Activated B cell treated with CpG ODN at 0.5 μM for 24 hours (primary cell): ENCODE measurements around the gene KLF11. TPM values are rescaled to one million over a fixed set of nuclear protein-coding genes. Genes with fewer than 3 reads are reported as not detected.

Experiments used
- ATAC-seq: fragments of 200-7000 bp; cut with Tn5 transposase; one replicate; pipeline ENCODE4 v1.10.0; 2021; ENCODE audit warnings: low read depth, mild to moderate bottlenecking, moderate library complexity
- CTCF ChIA-PET: fragments of 350-600 bp; sonication (Branson Sonifier 250); formaldehyde crosslinking; loops from one replicate; lab custom pipeline; 2021; ENCODE audit warnings: antibody characterized with exemption; lab: Charles Lee
- POLR2A ChIA-PET: fragments of 350-600 bp; sonication (Branson Sonifier 250); formaldehyde crosslinking; loops from one replicate; lab custom pipeline; 2021; ENCODE audit warnings: antibody characterized with exemption; lab: Charles Lee
- DNase-seq: peaks from one replicate; pipeline ENCODE4 v3.0.0; 2022
- H3K27ac Mint-ChIP-seq: one replicate; pipeline ENCODE4 v1.8.0; 2020; ENCODE audit warnings: mixed read lengths
- H3K27me3 Mint-ChIP-seq: one replicate; pipeline ENCODE4 v1.8.0; 2021; ENCODE audit warnings: mixed read lengths
- H3K36me3 Mint-ChIP-seq: one replicate; pipeline ENCODE4 v1.8.0; 2021; ENCODE audit warnings: low read depth, mixed read lengths
- H3K4me1 Mint-ChIP-seq: one replicate; pipeline ENCODE4 v1.8.0; 2021; ENCODE audit warnings: mixed read lengths
- H3K4me3 Mint-ChIP-seq: one replicate; pipeline ENCODE4 v1.8.0; 2020; ENCODE audit warnings: mild to moderate bottlenecking, mixed read lengths
- H3K9me3 Mint-ChIP-seq: one replicate; pipeline ENCODE4 v1.8.0; 2020; ENCODE audit warnings: mixed read lengths
- intact Hi-C: fragments of 100-400 bp; cut with micrococcal nuclease; formaldehyde crosslinking; loops from one replicate; pipeline ENCODE4 v1.15.1; 2024
- total RNA-seq: library from RNA; stranded (reverse); gene quantifications from 2 replicates; pipeline ENCODE4 v1.2.3, GENCODE V29; 2022
- TF ChIP-seq, protein P1 (sequence below): fragments of 200-600 bp; IDR thresholded peaks from one replicate; pipeline ENCODE4 v1.8.0; 2022; ENCODE audit warnings: antibody characterized with exemption, mild to moderate bottlenecking

Gene KLF11
- total RNA-seq, 1 donor from 2014 or later: 10.2 TPM

DNA sequence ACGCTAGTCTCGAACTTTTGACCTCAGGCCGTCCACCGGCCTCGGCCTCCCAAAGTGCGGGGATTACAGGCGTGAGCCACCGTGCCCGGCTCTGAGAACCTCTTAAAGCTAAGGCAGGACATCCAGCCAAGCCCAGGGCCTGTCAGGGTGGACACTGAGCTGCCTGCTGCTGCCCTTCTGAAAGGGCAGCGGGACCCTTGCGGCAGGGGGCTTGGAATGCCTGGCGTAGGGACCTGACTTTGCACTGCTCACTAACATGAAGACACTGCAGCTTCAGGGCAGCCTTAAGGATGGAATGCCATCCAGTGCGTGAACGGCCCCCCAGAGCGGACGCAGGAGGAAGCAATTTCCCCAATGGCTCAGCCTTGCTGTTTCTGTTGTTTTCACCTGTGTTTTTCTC, 27.8 kb downstream of the KLF11 start:
- H3K9me3 Mint-ChIP-seq: peaks cover 4% of the 10 kb centered on the region
- intact Hi-C loops: loop anchor here (10.0 kb wide), 1 partner anchor 174 kb away; no protein-coding TSS in a partner anchor
- DNase-seq (no peak), ATAC-seq (no peak)
- H3K4me1 Mint-ChIP-seq: peaks cover 4% of the 10 kb centered on the region
- no peak overlapping the region for H3K4me3 Mint-ChIP-seq
- CTCF ChIA-PET: interaction anchor here (0.6 to 6.6 kb wide), 8 partner anchors 13 to 597 kb away, joined by 3 to 104 read pairs (median 8); no protein-coding TSS in a partner anchor
- no peaks in the 10 kb centered on the region for H3K36me3 Mint-ChIP-seq
- POLR2A ChIA-PET: interaction anchor here (0.6 kb wide), 1 partner anchor 148 kb away, joined by 5 read pairs; no protein-coding TSS in a partner anchor
- H3K27ac Mint-ChIP-seq: no peak overlapping the region
- TF ChIP-seq, protein P1, sequence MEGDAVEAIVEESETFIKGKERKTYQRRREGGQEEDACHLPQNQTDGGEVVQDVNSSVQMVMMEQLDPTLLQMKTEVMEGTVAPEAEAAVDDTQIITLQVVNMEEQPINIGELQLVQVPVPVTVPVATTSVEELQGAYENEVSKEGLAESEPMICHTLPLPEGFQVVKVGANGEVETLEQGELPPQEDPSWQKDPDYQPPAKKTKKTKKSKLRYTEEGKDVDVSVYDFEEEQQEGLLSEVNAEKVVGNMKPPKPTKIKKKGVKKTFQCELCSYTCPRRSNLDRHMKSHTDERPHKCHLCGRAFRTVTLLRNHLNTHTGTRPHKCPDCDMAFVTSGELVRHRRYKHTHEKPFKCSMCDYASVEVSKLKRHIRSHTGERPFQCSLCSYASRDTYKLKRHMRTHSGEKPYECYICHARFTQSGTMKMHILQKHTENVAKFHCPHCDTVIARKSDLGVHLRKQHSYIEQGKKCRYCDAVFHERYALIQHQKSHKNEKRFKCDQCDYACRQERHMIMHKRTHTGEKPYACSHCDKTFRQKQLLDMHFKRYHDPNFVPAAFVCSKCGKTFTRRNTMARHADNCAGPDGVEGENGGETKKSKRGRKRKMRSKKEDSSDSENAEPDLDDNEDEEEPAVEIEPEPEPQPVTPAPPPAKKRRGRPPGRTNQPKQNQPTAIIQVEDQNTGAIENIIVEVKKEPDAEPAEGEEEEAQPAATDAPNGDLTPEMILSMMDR: no peak
- H3K27me3 Mint-ChIP-seq: peaks cover 26% of the 10 kb centered on the region

DNA sequence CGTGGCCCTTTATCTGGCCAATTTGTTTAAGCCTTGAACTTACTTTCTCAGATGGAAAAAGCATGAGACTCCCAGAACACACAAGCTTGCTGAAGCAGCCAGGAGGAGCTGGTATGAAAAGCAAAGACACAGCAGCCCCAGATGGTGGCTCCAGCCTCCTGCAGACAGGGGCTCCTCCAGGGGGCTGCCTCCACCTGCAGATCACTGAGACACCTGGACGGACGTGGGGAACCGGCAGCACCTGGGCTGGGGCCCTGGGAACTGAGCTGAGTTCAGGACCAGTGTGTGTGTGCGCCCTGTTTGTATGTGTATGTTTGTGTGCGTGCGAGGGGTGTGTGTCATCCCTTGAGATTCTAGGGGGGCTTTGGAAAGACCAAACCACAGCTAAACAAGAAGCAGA, 28.2 kb downstream of the KLF11 start:
- Mint-ChIP-seq H3K27ac (no peak overlapping the region), H3K36me3 (no peaks in the 10 kb centered on the region), H3K4me3 (no peak overlapping the region), H3K27me3 (peaks cover 30% of the 10 kb centered on the region), H3K4me1 (peaks cover 4% of the 10 kb centered on the region), H3K9me3 (peaks cover 4% of the 10 kb centered on the region)
- TF ChIP-seq, protein P1: no peak
- no peak for DNase-seq
- intact Hi-C loops: loop anchor here (10.0 kb wide), 1 partner anchor 173 kb away; no protein-coding TSS in a partner anchor
- ChIA-PET CTCF (interaction anchor here (0.6 to 6.6 kb wide), 12 partner anchors 14 to 596 kb away, joined by 3 to 104 read pairs (median 7); no protein-coding TSS in a partner anchor), POLR2A (interaction anchor here (0.6 kb wide), 1 partner anchor 149 kb away, joined by 5 read pairs; no protein-coding TSS in a partner anchor)
- ATAC-seq: no peak

DNA sequence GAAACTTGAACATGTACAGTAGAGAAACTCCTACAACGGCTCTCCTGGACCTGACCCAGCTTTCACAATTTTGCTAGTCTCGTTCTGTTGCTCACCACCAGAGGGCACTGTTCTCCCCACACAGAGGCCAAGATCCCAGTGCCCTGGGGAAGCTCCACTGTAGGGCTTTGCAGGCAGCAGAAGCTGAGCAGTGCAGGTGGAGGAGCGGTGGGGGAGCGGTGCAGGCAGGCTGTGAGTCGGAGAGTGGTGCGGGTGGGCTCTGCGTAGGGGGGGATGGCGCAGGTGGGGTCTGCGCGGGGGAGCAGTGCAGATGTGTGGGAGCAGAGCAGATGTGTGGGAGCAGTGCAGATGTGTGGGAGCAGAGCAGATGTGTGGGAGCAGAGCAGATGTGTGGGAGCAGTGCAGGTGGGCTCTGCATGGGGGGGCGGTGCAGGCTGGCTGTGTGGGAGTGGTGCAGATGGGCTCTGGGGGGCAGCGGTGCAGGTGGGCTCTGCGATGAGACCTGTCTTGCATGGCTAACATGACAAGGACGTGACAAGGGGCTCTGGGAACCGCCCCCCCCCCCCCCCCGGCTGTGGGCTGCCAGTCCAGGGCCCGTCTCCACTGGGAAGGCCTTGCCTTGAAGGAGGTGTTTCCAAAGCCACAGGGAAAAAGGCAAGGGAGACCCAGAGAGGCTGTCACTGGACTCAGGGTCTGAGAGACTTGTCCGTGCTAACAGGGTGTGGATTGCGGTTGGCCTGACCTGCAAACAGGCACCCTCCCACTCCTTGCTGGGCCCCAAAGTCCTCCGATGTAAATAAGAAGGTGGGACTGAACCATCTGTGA, 29.5 kb downstream of the KLF11 start:
- DNase-seq (peak; percentile 42), ATAC-seq (peak; percentile 95)
- no peaks in the 10 kb centered on the region for H3K36me3 Mint-ChIP-seq
- no peak overlapping the region for H3K27ac Mint-ChIP-seq
- intact Hi-C loops: loop anchor here (1.0 to 10.0 kb wide), 5 partner anchors 24 to 595 kb away; no protein-coding TSS in a partner anchor
- peaks cover 4% of the 10 kb centered on the region for H3K4me1 Mint-ChIP-seq
- POLR2A ChIA-PET: interaction anchor here (0.6 to 1.9 kb wide), 3 partner anchors 24 to 362 kb away, joined by 3 to 9 read pairs (median 5); no protein-coding TSS in a partner anchor
- peaks cover 43% of the 10 kb centered on the region for H3K27me3 Mint-ChIP-seq
- TF ChIP-seq, protein P1: no peak
- H3K9me3 Mint-ChIP-seq: peaks cover 1% of the 10 kb centered on the region
- CTCF ChIA-PET: interaction anchor here (0.6 to 6.6 kb wide), 29 partner anchors 9 to 595 kb away, joined by 3 to 104 read pairs (median 5); no protein-coding TSS in a partner anchor
- H3K4me3 Mint-ChIP-seq: no peak overlapping the region

DNA sequence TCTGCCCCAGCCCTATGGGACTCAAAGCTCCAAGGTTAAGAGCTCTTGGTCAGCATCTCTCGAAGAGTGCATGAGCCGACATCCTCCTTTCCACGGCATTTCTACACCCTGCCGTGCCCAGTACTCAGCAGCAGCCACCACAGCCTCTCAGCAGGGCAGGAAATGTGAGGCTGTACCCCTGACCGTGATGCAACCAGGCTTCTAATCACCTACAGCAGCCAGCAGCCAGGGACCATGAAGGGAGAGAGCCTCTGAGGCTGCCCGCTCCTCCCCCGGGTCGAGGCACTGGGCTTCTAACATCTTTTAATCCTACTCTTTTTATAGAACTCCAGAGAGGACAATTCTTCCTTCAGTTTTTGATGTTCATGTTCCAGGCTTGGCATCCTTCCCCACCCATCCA, 30.4 kb downstream of the KLF11 start:
- Mint-ChIP-seq H3K27ac (no peak overlapping the region), H3K36me3 (no peaks in the 10 kb centered on the region), H3K9me3 (no peaks in the 10 kb centered on the region), H3K4me1 (peaks cover 4% of the 10 kb centered on the region), H3K27me3 (peaks cover 52% of the 10 kb centered on the region), H3K4me3 (no peak overlapping the region)
- intact Hi-C loops: loop anchor here (10.0 kb wide), 1 partner anchor 171 kb away; no protein-coding TSS in a partner anchor
- DNase-seq (no peak), ATAC-seq (no peak)
- POLR2A ChIA-PET: interaction anchor here (1.9 kb wide), 1 partner anchor 361 kb away, joined by 9 read pairs; no protein-coding TSS in a partner anchor
- CTCF ChIA-PET: interaction anchor here (1.0 to 6.6 kb wide), 9 partner anchors 8 to 594 kb away, joined by 3 to 104 read pairs (median 7); no protein-coding TSS in a partner anchor
- TF ChIP-seq, protein P1: no peak
